SK-N-SH (cell line): ENCODE results near the gene SH3PXD2A. TPM values are rescaled to one million over a fixed set of nuclear protein-coding genes. Genes with fewer than 3 reads are reported as not detected.

Source experiments
- CTCF ChIA-PET: fragments of 300-600, 350-600 bp; formaldehyde crosslinking; extraction: SDS; loops from one replicate; lab custom pipeline; 2021; lab: Yijun Ruan, JAX
- POLR2A ChIA-PET: fragments of 350-600 bp; sonication (Branson Sonifier 250); formaldehyde crosslinking; extraction: SDS; loops from one replicate; lab custom pipeline; 2020; ENCODE audit warnings: antibody characterized with exemption, inconsistent platforms; lab: Yijun Ruan, JAX
- DNase-seq: peaks from one replicate; pipeline ENCODE4 v3.0.0; 2012
- H2AFZ ChIP-seq: fragments of 200-600 bp; sonication (generic); 2 replicates; pipeline ENCODE4 v1.8.1; 2016; ENCODE audit warnings: antibody characterized with exemption, mild to moderate bottlenecking, low read depth
- H3F3A ChIP-seq: fragments of 200-600 bp; sonication (generic); replicated peaks from 2 replicates; pipeline ENCODE3; 2016; ENCODE audit warnings: antibody characterized with exemption, mild to moderate bottlenecking; ENCODE audit not compliant: insufficient read depth
- H3K27ac ChIP-seq, 2 experiments: fragments of 200-500 bp in 1 of 2; fragments of 200-600 bp in 1 of 2; sonication (Bioruptor generic) in 1 of 2; sonication (generic), shearing (Covaris generic) in 1 of 2; 2 replicates each; pipeline versions ENCODE4 v1.5.1 to v1.6.1; 2014 to 2016; ENCODE audit warnings: low read depth in 2 of 2, inconsistent platforms in 1 of 2, low read length in 1 of 2, mild to moderate bottlenecking in 1 of 2, mixed read lengths in 1 of 2
- H3K27me3 ChIP-seq: fragments of 200-600 bp; sonication (generic), shearing (Covaris generic); 2 replicates; pipeline ENCODE4 v1.6.1; 2016; ENCODE audit warnings: mixed run types; ENCODE audit not compliant: insufficient read depth
- H3K36me3 ChIP-seq, 2 experiments: fragments of 200-500 bp in 1 of 2; fragments of 200-600 bp in 1 of 2; sonication (Bioruptor generic) in 1 of 2; sonication (generic) in 1 of 2; replicated peaks in 1 of 2; 2 replicates each; pipeline versions ENCODE3 to v1.5.1; 2014 to 2016; ENCODE audit warnings: low read length in 1 of 2, mild to moderate bottlenecking in 1 of 2; ENCODE audit not compliant: insufficient read depth in 2 of 2, control insufficient read depth in 1 of 2
- H3K4me1 ChIP-seq, 2 experiments: fragments of 200-500 bp in 1 of 2; fragments of 200-600 bp in 1 of 2; sonication (Bioruptor generic) in 1 of 2; sonication (generic), shearing (Covaris generic) in 1 of 2; 2 replicates each; pipeline versions ENCODE4 v1.5.1 to v1.6.1; 2014 to 2016; ENCODE audit warnings: low read depth in 1 of 2, low read length in 1 of 2, mixed run types in 1 of 2; ENCODE audit not compliant: insufficient read depth in 2 of 2, control insufficient read depth in 1 of 2
- H3K4me2 ChIP-seq: fragments of 200-600 bp; sonication (generic), shearing (Covaris generic); 2 replicates; pipeline ENCODE4 v1.6.1; 2017; ENCODE audit warnings: mixed run types
- H3K4me3 ChIP-seq, 2 experiments: fragments of 200-500 bp in 1 of 2; fragments of 200-600 bp in 1 of 2; sonication (Bioruptor generic) in 1 of 2; sonication (generic), shearing (Covaris generic) in 1 of 2; 2 replicates each; pipeline versions ENCODE4 v1.5.1 to v1.8.1; 2014 to 2016; ENCODE audit warnings: low read depth in 2 of 2, inconsistent platforms in 1 of 2, low read length in 1 of 2, mild to moderate bottlenecking in 1 of 2, mixed read lengths in 1 of 2, moderate library complexity in 1 of 2
- H3K79me2 ChIP-seq: fragments of 200-600 bp; sonication (generic); 2 replicates; pipeline ENCODE4 v1.8.1; 2017; ENCODE audit warnings: mild to moderate bottlenecking; ENCODE audit not compliant: insufficient read depth
- H3K9ac ChIP-seq: fragments of 200-600 bp; sonication (generic); 2 replicates; pipeline ENCODE4 v1.6.1; 2017; ENCODE audit warnings: mixed run types
- H3K9me2 ChIP-seq: fragments of 200-600 bp; sonication (generic); 2 replicates; pipeline ENCODE4 v1.6.1; 2017; ENCODE audit warnings: mixed run types
- H3K9me3 ChIP-seq: fragments of 200-600 bp; sonication (generic); 2 replicates; pipeline ENCODE4 v1.6.1; 2017; ENCODE audit warnings: mixed run types, mild to moderate bottlenecking, moderate library complexity
- H4K20me1 ChIP-seq: fragments of 200-600 bp; sonication (generic); 2 replicates; pipeline ENCODE4 v1.6.1; 2017; ENCODE audit warnings: mild to moderate bottlenecking, mixed run types; ENCODE audit not compliant: insufficient read depth
- FOSL2 ChIP-seq: IDR thresholded peaks from 2 replicates; pipeline ENCODE4 v1.4.0; 2012; ENCODE audit warnings: low read depth, mild to moderate bottlenecking, moderate library complexity, borderline replicate concordance
- FOXJ3 ChIP-seq: sonication (generic); formaldehyde crosslinking; IDR thresholded peaks from 2 replicates; pipeline ENCODE4 v1.5.1; 2020; ENCODE audit warnings: mild to moderate bottlenecking, missing genetic modification reagents
- NFIC ChIP-seq: IDR thresholded peaks from 2 replicates; pipeline ENCODE4 v1.4.0; 2012; ENCODE audit warnings: borderline replicate concordance
- POLR2AphosphoS5 ChIP-seq: IDR thresholded peaks from 2 replicates; pipeline ENCODE4 v1.6.1; 2012; ENCODE audit warnings: low read depth, low read length
- RAD21 ChIP-seq: IDR thresholded peaks from 2 replicates; pipeline ENCODE4 v1.6.1; 2012; ENCODE audit warnings: mild to moderate bottlenecking, low read length
- REST ChIP-seq: IDR thresholded peaks from 2 replicates; pipeline ENCODE4 v1.6.1; 2012; ENCODE audit warnings: mild to moderate bottlenecking, low read depth, low read length, moderate library complexity
- SMC3 ChIP-seq: IDR thresholded peaks from 2 replicates; pipeline ENCODE4 v1.6.1; 2012; ENCODE audit warnings: low read depth, low read length, improper control_type of control experiment
- TCF12 ChIP-seq: IDR thresholded peaks from 2 replicates; pipeline ENCODE4 v1.4.0; 2012
- ZBTB33 ChIP-seq: IDR thresholded peaks from 2 replicates; pipeline ENCODE4 v1.4.0; 2012; ENCODE audit warnings: low read depth, borderline replicate concordance
- whole genome bisulfite sequencing: methylation state at CpG from one replicate; pipeline ENCODE4 v1.1.6; 2017; ENCODE audit warnings: low lambda C conversion rate; 5-methylcytosine and 5-hydroxymethylcytosine counted together
- polyA plus RNA-seq, 3 experiments: library from polyadenylated mRNA; depleted of rRNA; stranded (reverse); fragments of >200 nt; gene quantifications; 2 replicates each; pipeline ENCODE4 v1.2.3, GENCODE V29; 2012

SH3PXD2A gene
- polyA plus RNA-seq, 1 of the 3 experiments (the other 2 are of a cell fraction): 2.5 TPM

- Histone ChIP-seq H3K36me3 (no peaks in the 10 kb centered on the region), H3K9me3 (no peaks in the 10 kb centered on the region), H3K4me3 (no peak overlapping the region), H3K27ac (peak overlapping the region in 1 of 2 experiments; percentile 60; a peak in 2 of 4 replicates), H3K4me2 (0 out of 2 replicates have a peak overlapping the region, but pooled peaks have one; percentile 26), H3K27me3 (no peaks in the 10 kb centered on the region), H3K4me1 (peaks cover 21 to 57% of the 10 kb centered on the region in 2 experiments; a peak in 2 of 4 replicates), H3K9ac (0 out of 2 replicates have a peak overlapping the region, but pooled peaks have one; percentile 22), H3K9me2 (no peaks in the 10 kb centered on the region), H2AFZ (no peak overlapping the region), H3K79me2 (no peaks in the 10 kb centered on the region), H3F3A (no peaks in the 10 kb centered on the region), H4K20me1 (no peaks in the 10 kb centered on the region)
- DNase-seq: no peak
- ChIA-PET CTCF (interaction anchor here (1.0 to 2.2 kb wide), 5 partner anchors 140 to 182 kb away, joined by 3 to 15 read pairs (median 3); partner anchors contain the start of gene SH3PXD2A), POLR2A (no interaction called here)
- TF ChIP-seq FOXJ3 (CRISPR knock-in tag) (no peak), POLR2AphosphoS5 (no peak), RAD21 (peak; percentile 12; the same call in 1 of the 2 replicates)
- 93% methylated on average over 7 of the region's 11 CpGs for WGBS
Observed at GRCh38 chr10:103716206-103717160, 138.9 kb downstream of the SH3PXD2A start.

- Histone ChIP-seq H3K27ac (peak overlapping the region; percentile 23 to 60; a peak in 3 of 4 replicates), H3K9me3 (no peaks in the 10 kb centered on the region), H2AFZ (no peak overlapping the region), H3K4me1 (peaks cover 21 to 54% of the 10 kb centered on the region in 2 experiments; a peak in 2 of 4 replicates), H3F3A (no peaks in the 10 kb centered on the region), H3K79me2 (no peaks in the 10 kb centered on the region), H3K4me3 (no peak overlapping the region)
- POLR2A ChIA-PET: no interaction called here
- no peak for DNase-seq
- TF ChIP-seq NFIC (peak; percentile 9; the same call in 1 of the 2 replicates), SMC3 (peak; percentile 11; the same call in 1 of the 2 replicates), TCF12 (peak; percentile 16; the same call in 1 of the 2 replicates), ZBTB33 (no peak), REST (no peak), FOSL2 (peak; percentile 62; the same call in 1 of the 2 replicates)
- TF ChIP-seq, all 33 proteins: peak for 4
- H3K9me2 ChIP-seq: no peaks in the 10 kb centered on the region
- no peaks in the 10 kb centered on the region for H4K20me1 ChIP-seq
- H3K9ac ChIP-seq: 0 out of 2 replicates have a peak overlapping the region, but pooled peaks have one; percentile 22
- CTCF ChIA-PET: interaction anchor here (1.0 to 9.6 kb wide), 11 partner anchors 11 to 183 kb away, joined by 3 to 169 read pairs (median 16); partner anchors contain the start of gene SH3PXD2A
- 33% methylated on average over 3 of the region's 8 CpGs for WGBS
- no peaks in the 10 kb centered on the region for H3K36me3 ChIP-seq
- no peaks in the 10 kb centered on the region for H3K27me3 ChIP-seq
- 0 out of 2 replicates have a peak overlapping the region, but pooled peaks have one; percentile 26 for H3K4me2 ChIP-seq
Observed at GRCh38 chr10:103715430-103715829, 139.9 kb downstream of the SH3PXD2A start.
